Measurements from ENCODE around the gene ACO2. TPM values are rescaled to one million over a fixed set of nuclear protein-coding genes. Genes with fewer than 3 reads are reported as not detected.

The ACO2 gene
- total RNA-seq, 2 experiments from 2014 or later: 69.5 to 71.9 TPM

DNA sequence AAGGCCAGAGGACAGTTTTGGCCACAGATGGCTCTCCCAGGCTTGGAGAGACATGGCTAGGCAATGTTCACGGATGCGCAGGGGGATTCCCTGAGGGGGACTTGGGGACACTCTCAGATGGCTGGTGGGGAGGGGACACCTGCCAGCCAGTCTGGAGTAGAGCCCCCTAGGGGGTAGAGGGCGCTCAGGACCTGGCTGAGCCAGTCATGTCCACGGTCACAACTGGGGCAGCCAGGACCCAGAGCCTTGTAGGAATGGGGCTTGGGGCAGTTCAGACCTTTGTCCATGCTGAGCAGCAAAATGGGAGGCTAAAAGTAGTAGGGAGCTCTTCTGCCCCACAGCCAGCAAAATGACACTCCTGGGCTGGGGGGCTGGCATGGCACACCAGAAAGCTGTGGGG lies 93.5 kb downstream of the ACO2 start:
- Histone ChIP-seq H3K9me3 (ENCODE audit: control insufficient read depth in 1 of 2, insufficient read depth in 1 of 2, low read length in 2 of 2) (no peaks in the 10 kb centered on the region), H3K4me1 (ENCODE audit: insufficient read depth, low read length) (no peaks in the 10 kb centered on the region), H3K4me3 (ENCODE audit: low read length) (no peak overlapping the region), H3K27me3 (ENCODE audit: control insufficient read depth in 1 of 2, insufficient read depth in 2 of 2, low read length in 2 of 2) (peaks cover 16 to 17% of the 10 kb centered on the region in 2 experiments), H3K36me3 (ENCODE audit: insufficient read depth, low read length) (no peaks in the 10 kb centered on the region), H3K27ac (ENCODE audit: low read depth in 1 of 2, low read length in 2 of 2) (no peak overlapping the region)
- Mint-ChIP-seq H3K4me3 (no peak overlapping the region), H3K9me3 (no peaks in the 10 kb centered on the region), H3K36me3 (ENCODE audit: low read depth) (no peaks in the 10 kb centered on the region), H3K4me1 (ENCODE audit: low read depth) (no peaks in the 10 kb centered on the region), H3K27ac (no peak overlapping the region), H3K27me3 (peaks cover 20% of the 10 kb centered on the region)
- DNase-seq (no peak), ATAC-seq (ENCODE audit: poor library complexity) (no peak)
- TF ChIP-seq, protein P1, sequence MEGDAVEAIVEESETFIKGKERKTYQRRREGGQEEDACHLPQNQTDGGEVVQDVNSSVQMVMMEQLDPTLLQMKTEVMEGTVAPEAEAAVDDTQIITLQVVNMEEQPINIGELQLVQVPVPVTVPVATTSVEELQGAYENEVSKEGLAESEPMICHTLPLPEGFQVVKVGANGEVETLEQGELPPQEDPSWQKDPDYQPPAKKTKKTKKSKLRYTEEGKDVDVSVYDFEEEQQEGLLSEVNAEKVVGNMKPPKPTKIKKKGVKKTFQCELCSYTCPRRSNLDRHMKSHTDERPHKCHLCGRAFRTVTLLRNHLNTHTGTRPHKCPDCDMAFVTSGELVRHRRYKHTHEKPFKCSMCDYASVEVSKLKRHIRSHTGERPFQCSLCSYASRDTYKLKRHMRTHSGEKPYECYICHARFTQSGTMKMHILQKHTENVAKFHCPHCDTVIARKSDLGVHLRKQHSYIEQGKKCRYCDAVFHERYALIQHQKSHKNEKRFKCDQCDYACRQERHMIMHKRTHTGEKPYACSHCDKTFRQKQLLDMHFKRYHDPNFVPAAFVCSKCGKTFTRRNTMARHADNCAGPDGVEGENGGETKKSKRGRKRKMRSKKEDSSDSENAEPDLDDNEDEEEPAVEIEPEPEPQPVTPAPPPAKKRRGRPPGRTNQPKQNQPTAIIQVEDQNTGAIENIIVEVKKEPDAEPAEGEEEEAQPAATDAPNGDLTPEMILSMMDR (IDR thresholded peaks at IDR 0.05): no peak
- CTCF ChIA-PET: no interaction called here
- intact Hi-C loops (cut with DNase I, micrococcal nuclease): no loop called here
- POLR2A ChIA-PET: interaction anchor here (0.7 kb wide), 1 partner anchor 27 kb away, joined by 3 read pairs; the partner anchor contains the start of gene PMM1

DNA sequence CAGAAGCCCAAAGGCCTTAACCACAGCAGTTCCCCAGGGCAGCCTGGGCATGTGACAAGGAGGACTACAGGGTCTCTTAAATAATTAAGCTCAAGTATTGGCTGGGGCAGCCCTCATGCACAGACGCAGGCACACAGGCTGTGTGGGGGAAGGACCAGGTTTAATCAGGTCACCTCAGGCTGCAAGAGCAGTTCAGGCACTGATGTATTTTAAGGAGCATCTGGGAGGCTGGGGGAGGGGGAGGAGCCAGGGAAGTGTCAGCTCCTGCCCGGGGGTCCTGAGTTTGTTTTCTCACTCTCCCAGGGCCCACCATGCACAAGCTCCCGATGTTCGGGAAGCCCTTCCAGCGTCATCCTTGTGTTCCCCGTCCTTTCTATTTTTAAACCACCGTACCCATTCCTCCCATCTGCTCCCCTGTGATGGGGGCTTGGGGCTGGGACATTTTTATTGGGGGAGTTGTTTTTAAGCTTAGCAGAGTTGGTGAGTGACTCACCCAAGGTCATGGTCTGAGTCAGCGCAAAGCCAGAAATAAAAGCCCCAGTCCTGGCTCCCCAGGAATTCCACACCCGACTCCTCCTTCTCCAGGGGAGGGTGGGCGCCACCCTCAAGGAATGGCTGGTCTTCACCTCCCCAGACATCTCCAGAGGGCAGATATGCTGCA lies 94.3 kb downstream of the ACO2 start:
- Mint-ChIP-seq H3K9me3 (no peaks in the 10 kb centered on the region), H3K4me1 (ENCODE audit: low read depth) (no peaks in the 10 kb centered on the region), H3K27ac (no peak overlapping the region), H3K27me3 (peaks cover 20% of the 10 kb centered on the region), H3K4me3 (no peak overlapping the region), H3K36me3 (ENCODE audit: low read depth) (no peaks in the 10 kb centered on the region)
- TF ChIP-seq, protein P1 (IDR thresholded peaks at IDR 0.05): no peak
- DNase-seq (no peak), ATAC-seq (ENCODE audit: poor library complexity) (no peak)
- ChIA-PET CTCF (interaction anchor here (0.8 kb wide), 1 partner anchor 52 kb away, joined by 3 read pairs; no protein-coding TSS in a partner anchor), POLR2A (no interaction called here)
- H3K36me3 ChIP-seq (ENCODE audit: insufficient read depth, low read length): no peaks in the 10 kb centered on the region
- no peaks in the 10 kb centered on the region for H3K9me3 ChIP-seq (ENCODE audit: control insufficient read depth in 1 of 2, insufficient read depth in 1 of 2, low read length in 2 of 2)
- H3K4me3 ChIP-seq (ENCODE audit: low read length): no peak overlapping the region
- no peaks in the 10 kb centered on the region for H3K4me1 ChIP-seq (ENCODE audit: insufficient read depth, low read length)
- intact Hi-C loops (cut with DNase I, micrococcal nuclease): no loop called here
- H3K27me3 ChIP-seq (ENCODE audit: control insufficient read depth in 1 of 2, insufficient read depth in 2 of 2, low read length in 2 of 2): peaks cover 14 to 16% of the 10 kb centered on the region in 2 experiments
- H3K27ac ChIP-seq (ENCODE audit: low read depth in 1 of 2, low read length in 2 of 2): no peak overlapping the region

DNA sequence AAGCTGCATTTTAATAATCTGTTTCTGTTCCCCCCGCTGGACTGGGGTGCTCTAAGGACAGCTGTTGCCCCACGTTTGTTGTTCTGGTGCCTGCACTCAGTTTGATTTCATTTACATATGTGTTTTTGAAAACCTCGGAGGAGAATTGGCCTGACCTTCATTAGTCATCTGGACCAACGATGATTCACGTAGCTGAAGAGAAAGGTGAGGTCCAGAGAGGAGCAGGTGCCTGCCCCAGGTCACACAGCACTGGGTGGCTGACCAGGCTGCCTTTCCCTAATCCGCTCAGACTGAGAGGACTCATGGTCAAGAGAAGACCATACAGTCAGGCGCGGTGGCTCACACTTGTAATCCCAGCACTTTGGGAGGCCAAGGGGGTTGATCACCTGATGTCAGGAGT lies 95.6 kb downstream of the ACO2 start:
- no peaks in the 10 kb centered on the region for H3K9me3 Mint-ChIP-seq
- POLR2A ChIA-PET: no interaction called here
- H3K27me3 Mint-ChIP-seq: peaks cover 20% of the 10 kb centered on the region
- CTCF ChIA-PET: no interaction called here
- no peaks in the 10 kb centered on the region for H3K36me3 Mint-ChIP-seq (ENCODE audit: low read depth)
- no peaks in the 10 kb centered on the region for H3K9me3 ChIP-seq (ENCODE audit: control insufficient read depth in 1 of 2, insufficient read depth in 1 of 2, low read length in 2 of 2)
- no peak for DNase-seq
- no peak overlapping the region for H3K27ac Mint-ChIP-seq
- H3K4me1 Mint-ChIP-seq (ENCODE audit: low read depth): no peaks in the 10 kb centered on the region
- no peak for ATAC-seq (ENCODE audit: poor library complexity)
- no peaks in the 10 kb centered on the region for H3K4me1 ChIP-seq (ENCODE audit: insufficient read depth, low read length)
- H3K36me3 ChIP-seq (ENCODE audit: insufficient read depth, low read length): no peaks in the 10 kb centered on the region
- no peak overlapping the region for H3K4me3 ChIP-seq (ENCODE audit: low read length)
- H3K27ac ChIP-seq (ENCODE audit: low read depth in 1 of 2, low read length in 2 of 2): no peak overlapping the region
- H3K27me3 ChIP-seq (ENCODE audit: control insufficient read depth in 1 of 2, insufficient read depth in 2 of 2, low read length in 2 of 2): peaks cover 9 to 15% of the 10 kb centered on the region in 2 experiments
- intact Hi-C loops (cut with DNase I, micrococcal nuclease): no loop called here
- TF ChIP-seq, protein P1 (IDR thresholded peaks at IDR 0.05): no peak
- H3K4me3 Mint-ChIP-seq: no peak overlapping the region

All from CD4-positive, alpha-beta T cell (primary cell).